Right lung (tissue), 5 donors: ENCODE measurements around the gene EYS. TPM values are rescaled to one million over a fixed set of nuclear protein-coding genes. Genes with fewer than 3 reads are reported as not detected.
"Not testable (repeated sequence)": the region's sequence is repeated elsewhere in the genome, so short reads cannot be mapped to it uniquely, and the experiment has no call there.

ENCODE experiments used
- DNase-seq, 2 donors: peaks; one replicate each; pipeline ENCODE4 v3.0.0-alpha.2; 2013
- polyA plus RNA-seq, 5 donors: library from polyadenylated mRNA; unstranded; fragments of 120-200 nt; gene quantifications; one replicate each; pipeline versions ENCODE4 v1.2.1 to v1.2.3, GENCODE V29; 2013; ENCODE audit warnings: inconsistent platforms in 1 of 5, low replicate concordance in 1 of 5; ENCODE audit not compliant: insufficient read length in 5 of 5, insufficient read depth in 1 of 5

The EYS gene
- polyA plus RNA-seq, 5 donors = 0.28 to 0.72 (median 0.54) TPM

- no peak for DNase-seq
These were observed 1223.0 kb downstream of the EYS start for GRCh38 chr6:64483956-64484499.

- no peak for DNase-seq
These were observed 1224.4 kb downstream of the EYS start for GRCh38 chr6:64482631-64483030.

- DNase-seq = no peak
These were observed 1227.9 kb downstream of the EYS start for GRCh38 chr6:64479134-64479533.

DNA sequence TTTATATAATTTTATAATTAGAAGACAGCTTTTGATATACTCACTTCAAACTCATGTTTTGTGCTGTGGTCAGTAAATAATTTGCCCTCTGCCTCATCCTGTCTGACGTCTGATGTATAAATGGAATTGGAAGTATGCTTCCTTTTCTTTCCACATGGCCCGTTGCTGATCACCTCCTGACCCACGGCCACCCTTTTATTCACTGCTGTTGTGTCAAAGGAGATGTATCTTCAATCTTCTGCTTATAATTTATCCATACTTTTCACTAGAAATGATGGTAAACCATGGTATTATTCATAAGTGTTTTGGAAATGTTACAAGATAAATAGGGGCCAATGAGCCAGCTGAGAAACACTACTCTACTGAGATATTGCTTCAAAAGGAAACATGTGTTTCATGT lies 1229.6 kb downstream of the EYS start:
- DNase-seq = no peak

- no peak for DNase-seq
These were observed 1230.1 kb downstream of the EYS start for GRCh38 chr6:64476935-64477334.

- not testable (repeated sequence) for DNase-seq
These were observed 1237.6 kb downstream of the EYS start for GRCh38 chr6:64469405-64469804.

DNA sequence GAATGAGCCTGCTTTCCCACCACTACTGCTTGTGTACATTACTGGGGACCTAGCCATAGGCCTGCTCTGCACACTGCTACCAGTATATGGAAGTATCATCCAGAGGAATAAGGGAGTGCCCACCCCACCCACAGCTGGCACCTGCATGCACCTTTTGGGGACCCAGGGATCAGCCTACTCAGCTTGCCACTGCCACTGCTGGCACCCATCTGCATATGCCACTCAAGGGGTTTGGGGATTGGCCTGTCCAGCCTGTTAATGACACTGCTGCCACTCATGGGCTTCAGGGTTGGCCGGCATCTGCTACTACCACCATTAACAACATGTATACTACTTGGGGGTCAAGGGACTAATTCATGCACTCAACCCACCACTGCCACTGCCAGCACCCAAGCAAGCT lies 1239.4 kb downstream of the EYS start:
- DNase-seq = no peak

- DNase-seq = no peak
These were observed 1247.5 kb downstream of the EYS start for GRCh38 chr6:64459411-64459944.

DNA sequence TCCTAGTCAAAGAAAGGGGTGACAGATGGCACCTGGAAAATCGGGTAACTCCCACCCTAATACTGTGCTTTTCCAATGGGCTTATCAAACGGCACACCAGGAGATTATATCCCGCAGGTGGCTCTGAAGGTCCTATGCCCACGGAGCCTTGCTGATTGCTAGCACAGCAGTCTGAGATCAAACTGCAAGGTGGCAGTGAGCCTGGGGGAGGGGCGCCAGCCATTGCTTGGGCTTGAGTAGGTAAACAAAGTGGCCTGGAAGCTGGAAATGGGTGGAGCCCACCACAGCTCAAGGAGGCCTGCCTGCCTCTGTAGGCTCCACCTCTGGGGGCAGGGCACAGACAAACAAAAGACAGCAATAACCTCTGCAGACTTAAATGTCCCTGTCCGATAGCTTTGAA lies 1258.9 kb downstream of the EYS start:
- not testable (repeated sequence) for DNase-seq

GRCh38 chr6:64445038-64445437 lies 1262.0 kb downstream of the EYS start:
- no peak for DNase-seq

GRCh38 chr6:64439274-64439673 lies 1267.8 kb downstream of the EYS start:
- DNase-seq = no peak

- DNase-seq = no peak
These were observed 1269.0 kb downstream of the EYS start for GRCh38 chr6:64437996-64438395.

- DNase-seq = peak in 1 of 2 donors; percentile 31
These were observed 1277.1 kb downstream of the EYS start for GRCh38 chr6:64429926-64430325.

GRCh38 chr6:64428186-64428585 lies 1278.8 kb downstream of the EYS start:
- no peak for DNase-seq

GRCh38 chr6:64415926-64416325 lies 1291.1 kb downstream of the EYS start:
- DNase-seq = peak; percentile 44 to 46

GRCh38 chr6:64411226-64411625 lies 1295.8 kb downstream of the EYS start:
- DNase-seq = no peak

DNA sequence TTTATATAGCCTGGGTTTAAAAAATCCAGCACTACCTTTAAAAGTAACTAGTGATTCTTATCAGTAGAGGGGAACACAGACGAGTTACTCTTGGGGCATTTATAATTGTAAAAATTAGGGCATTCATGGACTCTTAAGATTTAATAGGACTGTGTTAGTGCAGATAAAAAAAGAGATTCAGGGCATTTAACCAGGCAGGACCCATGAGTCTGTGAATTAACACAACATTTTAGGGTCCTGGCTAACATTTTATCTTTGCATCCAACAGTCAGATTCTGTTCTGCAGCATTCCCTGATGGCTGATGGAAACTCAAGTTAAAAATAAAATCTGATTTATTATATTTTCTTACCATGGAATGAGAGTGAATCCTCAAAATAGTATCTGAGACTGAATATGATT lies 1297.1 kb downstream of the EYS start:
- no peak for DNase-seq

DNA sequence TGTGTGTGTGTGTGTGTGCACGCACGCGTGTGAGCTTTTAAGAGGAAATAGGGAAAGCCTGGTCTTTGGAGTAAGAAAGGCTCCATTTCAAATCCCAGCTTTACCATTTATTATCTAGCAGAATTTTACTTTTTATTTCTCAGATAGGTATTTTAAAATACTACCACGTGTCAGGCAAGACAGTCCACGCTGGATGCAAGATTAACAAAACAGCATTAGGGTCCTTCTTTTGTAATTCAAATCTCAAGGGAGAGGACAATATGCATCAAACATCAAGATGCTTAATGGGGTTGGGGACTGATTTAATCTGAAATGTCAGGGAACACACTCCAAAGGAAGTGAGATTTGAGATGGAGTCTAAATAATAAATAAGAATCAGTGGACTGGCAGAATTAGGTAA lies 1302.6 kb downstream of the EYS start:
- no peak for DNase-seq

DNA sequence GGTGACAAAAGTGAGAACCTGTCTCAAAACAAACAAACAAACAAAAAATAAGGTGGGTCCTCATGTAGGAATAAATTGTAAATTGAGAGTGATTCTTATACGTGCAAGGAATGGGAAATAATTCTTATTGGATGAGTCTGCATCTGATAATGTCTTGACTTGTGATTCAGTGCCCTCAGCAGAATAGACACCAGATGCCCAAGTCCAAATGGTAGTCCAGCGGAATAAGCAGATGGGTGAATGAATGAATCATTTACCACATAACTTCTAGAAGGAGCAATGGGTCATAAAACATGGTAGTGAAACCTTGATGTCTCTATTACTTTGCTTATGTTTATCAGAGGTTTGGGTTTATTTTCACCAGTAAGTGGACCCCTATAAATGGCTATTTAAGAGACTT lies 1323.7 kb downstream of the EYS start:
- no peak for DNase-seq

GRCh38 chr6:64376394-64376793 lies 1330.6 kb downstream of the EYS start:
- no peak for DNase-seq

GRCh38 chr6:64357430-64357829 lies 1349.6 kb downstream of the EYS start:
- no peak for DNase-seq

- DNase-seq = no peak
These were observed 1359.6 kb downstream of the EYS start for GRCh38 chr6:64347411-64347810.

- DNase-seq = no peak
These were observed 1371.8 kb downstream of the EYS start for GRCh38 chr6:64335195-64335594.

DNA sequence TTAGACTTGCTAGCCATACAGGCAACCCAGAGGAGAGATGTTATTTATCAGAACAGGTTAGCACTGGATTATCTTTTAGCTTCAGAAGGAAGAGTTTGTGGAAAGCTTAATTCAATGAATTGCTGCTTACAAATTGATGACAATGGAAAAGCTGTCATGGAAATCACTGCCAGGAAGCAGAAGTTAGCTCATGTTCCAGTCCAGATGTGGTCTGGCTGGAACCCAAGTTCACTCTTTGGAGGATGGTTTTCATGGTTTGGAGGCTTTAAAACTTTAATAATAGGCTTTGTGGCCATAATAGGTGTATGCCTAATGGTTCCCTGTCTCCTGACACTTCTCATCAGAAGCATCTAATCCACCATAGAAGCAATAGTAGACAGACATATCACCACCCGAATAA lies 1372.4 kb downstream of the EYS start:
- no peak for DNase-seq
